Mucosa of descending colon (tissue), 3 donors: ENCODE results near the gene HPCA. TPM values are rescaled to one million over a fixed set of nuclear protein-coding genes. Genes with fewer than 3 reads are reported as not detected.
A peak's percentile ranks its signal among the peaks of the same experiment; 100 is the strongest.

ENCODE experiments used
- ATAC-seq: fragments of 200-7000 bp; cut with Tn5 transposase; one replicate; pipeline ENCODE4 v1.9.1; 2020; ENCODE audit warnings: mild to moderate bottlenecking, moderate library complexity
- DNase-seq, 3 donors: peaks; one replicate each; pipeline ENCODE4 v3.0.0-alpha.2; 2020
- H3K36me3 ChIP-seq: fragments of 200-600 bp; one replicate; pipeline ENCODE4 v1.8.0; 2021; ENCODE audit warnings: low read depth, mild to moderate bottlenecking
- H3K4me1 ChIP-seq: fragments of 200-600 bp; one replicate; pipeline ENCODE4 v1.8.0; 2021; ENCODE audit warnings: low read depth, mild to moderate bottlenecking
- H3K4me3 ChIP-seq: fragments of 200-600 bp; one replicate; pipeline ENCODE4 v1.8.0; 2021; ENCODE audit warnings: mild to moderate bottlenecking
- H3K9me3 ChIP-seq: fragments of 200-600 bp; one replicate; pipeline ENCODE4 v1.8.0; 2021; ENCODE audit warnings: mild to moderate bottlenecking
- CTCF ChIP-seq: fragments of 200-600 bp; IDR thresholded peaks from one replicate; pipeline ENCODE4 v1.8.0; 2022; ENCODE audit warnings: antibody characterized with exemption, mild to moderate bottlenecking
- intact Hi-C, 2 donors: fragments of 100-400 bp; cut with DNase I in 1 of 2; cut with micrococcal nuclease in 1 of 2; formaldehyde crosslinking; loops; one replicate each; pipeline versions ENCODE4 v1.11.0 to v1.11.1; 2022; cut with DNase I, micrococcal nuclease
- total RNA-seq, 3 donors: library from RNA; stranded (reverse); fragmentation: NEBNext Ultra II Directional in 2 of 3; extraction: Animal tissue kit (Norgen Biotek cat#: 25700) in 2 of 3; gene quantifications; one replicate each; pipeline versions ENCODE4 v1.2.1 to v1.2.4, GENCODE V29; 2021 to 2023
- donor health status: DM: no; HTN: no; CAD: no; lungs with moderate emphysema.
- donor health status: DM: no; HTN: no; CAD: no.
- donor health status: DM: no; HTN: yes; CAD: no.

The HPCA gene
- total RNA-seq, 3 donors from 2014 or later, result 1.1 to 2.0 (median 1.1) TPM

- Histone ChIP-seq H3K4me1 (peaks cover 2% of the 10 kb centered on the region), H3K9me3 (no peaks in the 10 kb centered on the region), H3K4me3 (no peak overlapping the region), H3K36me3 (no peaks in the 10 kb centered on the region)
- intact Hi-C loops, result no loop called here
- no peak for TF ChIP-seq CTCF
- no peak for DNase-seq
- no peak for ATAC-seq
These were observed 17.4 kb upstream of the HPCA start for GRCh38 chr1:32868806-32869455.

GRCh38 chr1:32869923-32870614, 16.2 kb upstream of the HPCA start:
- Histone ChIP-seq H3K36me3 (no peaks in the 10 kb centered on the region), H3K9me3 (no peaks in the 10 kb centered on the region), H3K4me3 (no peak overlapping the region), H3K4me1 (peaks cover 2% of the 10 kb centered on the region)
- no peak for TF ChIP-seq CTCF
- intact Hi-C loops, result no loop called here
- no peak for DNase-seq
- no peak for ATAC-seq

GRCh38 chr1:32870615-32871363, 15.5 kb upstream of the HPCA start, which contains the start of gene FNDC5:
Gene FNDC5, minus strand, starts transcription at chr1:32870912.
- H3K4me3 ChIP-seq, result no peak within 1 kb of the TSS
- intact Hi-C loops, result no loop called here
- no peak for TF ChIP-seq CTCF
- H3K4me1 ChIP-seq, result peaks cover 2% of the 10 kb centered on the region
- DNase-seq (no peak), ATAC-seq (peak; percentile 43)
- H3K9me3 ChIP-seq, result no peaks in the 10 kb centered on the region
- no peaks in the 10 kb centered on the region for H3K36me3 ChIP-seq

- TF ChIP-seq CTCF, result no peak
- intact Hi-C loops, result no loop called here
- H3K4me3 ChIP-seq, result no peak overlapping the region
- peaks cover 2% of the 10 kb centered on the region for H3K4me1 ChIP-seq
- H3K36me3 ChIP-seq, result no peaks in the 10 kb centered on the region
- no peak for DNase-seq
- no peaks in the 10 kb centered on the region for H3K9me3 ChIP-seq
- peak; percentile 3 for ATAC-seq
These were observed 14.7 kb upstream of the HPCA start for GRCh38 chr1:32871364-32872191.

GRCh38 chr1:32872192-32872460, 14.2 kb upstream of the HPCA start:
- no peak for TF ChIP-seq CTCF
- Histone ChIP-seq H3K36me3 (no peaks in the 10 kb centered on the region), H3K4me1 (peaks cover 2% of the 10 kb centered on the region), H3K4me3 (no peak overlapping the region), H3K9me3 (no peaks in the 10 kb centered on the region)
- no peak for DNase-seq
- intact Hi-C loops, result no loop called here
- ATAC-seq, result no peak
